Stimulated activated CD8-positive, alpha-beta memory T cell treated with anti-CD3 and anti-CD28 coated beads, Interleukin-4, amount 100 ng/mL, for 48 hours (primary cell): ENCODE measurements around the gene TBC1D16.
"Not testable (repeated sequence)": the region's sequence is repeated elsewhere in the genome, so short reads cannot be mapped to it uniquely, and the experiment has no call there.

Experiments
- DNase-seq: peaks from one replicate; pipeline ENCODE4 v3.0.0-alpha.2; 2020

The TBC1D16 gene

GRCh38 chr17:80050706-80051105 is 15.0 kb upstream of the TBC1D16 start:
- no peak for DNase-seq

GRCh38 chr17:80049986-80050385 is 14.3 kb upstream of the TBC1D16 start:
- DNase-seq, result no peak

GRCh38 chr17:80047176-80047575 is 11.5 kb upstream of the TBC1D16 start:
- no peak for DNase-seq

GRCh38 chr17:80046709-80047108 is 11.0 kb upstream of the TBC1D16 start:
- not testable (repeated sequence) for DNase-seq

GRCh38 chr17:80045703-80046102 is 10.0 kb upstream of the TBC1D16 start:
- DNase-seq, result no peak

GRCh38 chr17:80043963-80044362 is 8.3 kb upstream of the TBC1D16 start:
- no peak for DNase-seq

GRCh38 chr17:80036715-80037477 is 1.2 kb upstream of the TBC1D16 start:
- DNase-seq, result peak; percentile 51

- DNase-seq, result peak; percentile 82
These were observed 454 bp upstream of the TBC1D16 start, which contains the start of gene CCDC40 for GRCh38 chr17:80035937-80036714. CCDC40 (plus strand) TSS chr17:80036642; CDS start chr17:80036663, 21 bp downstream.

GRCh38 chr17:80034791-80035686 is 633 bp downstream of the TBC1D16 start:
- peak; percentile 54 for DNase-seq

GRCh38 chr17:80033840-80034239 is 1.8 kb downstream of the TBC1D16 start:
- DNase-seq, result no peak

- no peak for DNase-seq
These were observed 3.0 kb downstream of the TBC1D16 start for GRCh38 chr17:80032614-80033171.

- DNase-seq, result no peak
These were observed 3.8 kb downstream of the TBC1D16 start for GRCh38 chr17:80031691-80032430.

- no peak for DNase-seq
These were observed 4.8 kb downstream of the TBC1D16 start for GRCh38 chr17:80030730-80031410.

- no peak for DNase-seq
These were observed 6.3 kb downstream of the TBC1D16 start for GRCh38 chr17:80029258-80029974.

- no peak for DNase-seq
These were observed 7.6 kb downstream of the TBC1D16 start for GRCh38 chr17:80028030-80028429.

GRCh38 chr17:80027043-80027435 is 8.6 kb downstream of the TBC1D16 start:
- no peak for DNase-seq

- DNase-seq, result no peak
These were observed 9.2 kb downstream of the TBC1D16 start for GRCh38 chr17:80026359-80027042.

GRCh38 chr17:80025796-80026195 is 9.9 kb downstream of the TBC1D16 start:
- no peak for DNase-seq

- DNase-seq, result no peak
These were observed 10.5 kb downstream of the TBC1D16 start for GRCh38 chr17:80025140-80025539.
